Calu3 (cell line): ENCODE measurements around the gene CDK16. TPM values are rescaled to one million over a fixed set of nuclear protein-coding genes. Genes with fewer than 3 reads are reported as not detected.

Experiments
- BruUV-seq: library from RNA; stranded (reverse); fragments of 400-500 nt; replicated peaks from 2 replicates; lab custom pipeline; 2021; lab: Mats Ljungman, UMichigan
- CTCF ChIA-PET: fragments of 300-600 bp; sonication (Branson Sonifier 250); formaldehyde crosslinking; loops from one replicate; lab custom pipeline; 2022; ENCODE audit warnings: antibody characterized with exemption; lab: Charles Lee
- DNase-seq: peaks from one replicate; pipeline ENCODE4 v3.0.0; 2022
- H3K27ac Mint-ChIP-seq: one replicate; pipeline ENCODE4 v1.8.0; 2022; ENCODE audit warnings: mixed read lengths; ENCODE audit not compliant: unreplicated experiment
- H3K27me3 Mint-ChIP-seq: one replicate; pipeline ENCODE4 v1.8.0; 2022; ENCODE audit warnings: mixed read lengths; ENCODE audit not compliant: unreplicated experiment
- H3K36me3 Mint-ChIP-seq: one replicate; pipeline ENCODE4 v1.8.0; 2022; ENCODE audit warnings: mild to moderate bottlenecking, moderate library complexity, mixed read lengths; ENCODE audit not compliant: insufficient read depth, unreplicated experiment
- H3K4me1 Mint-ChIP-seq: one replicate; pipeline ENCODE4 v1.8.0; 2022; ENCODE audit warnings: mild to moderate bottlenecking, low read depth, mixed read lengths; ENCODE audit not compliant: unreplicated experiment
- H3K4me3 Mint-ChIP-seq: one replicate; pipeline ENCODE4 v1.8.0; 2022; ENCODE audit warnings: mild to moderate bottlenecking, low read depth, moderate library complexity, mixed read lengths; ENCODE audit not compliant: unreplicated experiment
- H3K9me3 Mint-ChIP-seq: one replicate; pipeline ENCODE4 v1.8.0; 2022; ENCODE audit warnings: low read depth, mixed read lengths; ENCODE audit not compliant: unreplicated experiment
- CTCF ChIP-seq: fragments of 200-600 bp; IDR thresholded peaks from one replicate; pipeline ENCODE4 v1.8.0; 2022; ENCODE audit warnings: antibody characterized with exemption; ENCODE audit not compliant: unreplicated experiment
- intact Hi-C: fragments of 100-400 bp; cut with micrococcal nuclease; formaldehyde crosslinking; loops from one replicate; pipeline ENCODE4 v1.10.0; 2022; ENCODE audit not compliant: unreplicated experiment
- total RNA-seq: library from RNA; stranded (reverse); gene quantifications from 2 replicates; pipeline ENCODE4 v1.2.3, GENCODE V29; 2022

Gene CDK16
- total RNA-seq, 1 experiment from 2014 or later, result 154 TPM

- Mint-ChIP-seq H3K27me3 (no peaks in the 10 kb centered on the region), H3K4me3 (peak overlapping the region; percentile 31), H3K4me1 (peaks cover 12% of the 10 kb centered on the region), H3K9me3 (peaks cover 4% of the 10 kb centered on the region), H3K36me3 (peaks cover 61% of the 10 kb centered on the region), H3K27ac (peak overlapping the region; percentile 83)
- no peak for TF ChIP-seq CTCF
- CTCF ChIA-PET, result no interaction called here
- intact Hi-C loops, result loop anchor here (5.0 kb wide), 1 partner anchor 67 kb away; no protein-coding TSS in a partner anchor
- DNase-seq, result no peak
- BruUV-seq, result no TSS peak
Observed at GRCh38 chrX:47230136-47230868, 11.8 kb downstream of the CDK16 start.

GRCh38 chrX:47231167-47231566 is 12.7 kb downstream of the CDK16 start:
- intact Hi-C loops, result loop anchor here (5.0 kb wide), 1 partner anchor 66 kb away; no protein-coding TSS in a partner anchor
- H3K27me3 Mint-ChIP-seq, result no peaks in the 10 kb centered on the region
- H3K27ac Mint-ChIP-seq, result peak overlapping the region; percentile 98
- H3K9me3 Mint-ChIP-seq, result peaks cover 4% of the 10 kb centered on the region
- no peak for DNase-seq
- BruUV-seq, result no TSS peak
- H3K36me3 Mint-ChIP-seq, result peaks cover 68% of the 10 kb centered on the region
- peaks cover 18% of the 10 kb centered on the region for H3K4me1 Mint-ChIP-seq
- TF ChIP-seq CTCF, result no peak
- CTCF ChIA-PET, result no interaction called here
- no peak overlapping the region for H3K4me3 Mint-ChIP-seq

- H3K27ac Mint-ChIP-seq, result peak overlapping the region; percentile 98
- BruUV-seq, result no TSS peak
- H3K27me3 Mint-ChIP-seq, result no peaks in the 10 kb centered on the region
- H3K9me3 Mint-ChIP-seq, result peaks cover 4% of the 10 kb centered on the region
- H3K4me1 Mint-ChIP-seq, result peaks cover 18% of the 10 kb centered on the region
- H3K4me3 Mint-ChIP-seq, result peak overlapping the region; percentile 89
- no peak for DNase-seq
- CTCF ChIA-PET, result interaction anchor here (1.7 kb wide), 1 partner anchor 65 kb away, joined by 5 read pairs; no protein-coding TSS in a partner anchor
- TF ChIP-seq CTCF, result no peak
- intact Hi-C loops, result loop anchor here (5.0 kb wide), 1 partner anchor 65 kb away; no protein-coding TSS in a partner anchor
- H3K36me3 Mint-ChIP-seq, result peaks cover 60% of the 10 kb centered on the region
Observed at GRCh38 chrX:47232197-47232802, 13.8 kb downstream of the CDK16 start.

- BruUV-seq, result TSS peak; percentile 83
- H3K36me3 Mint-ChIP-seq, result peaks cover 60% of the 10 kb centered on the region
- intact Hi-C loops, result loop anchor here (5.0 kb wide), 1 partner anchor 64 kb away; no protein-coding TSS in a partner anchor
- peaks cover 4% of the 10 kb centered on the region for H3K9me3 Mint-ChIP-seq
- TF ChIP-seq CTCF, result no peak
- H3K4me3 Mint-ChIP-seq, result peak within 1 kb of the TSS; percentile 89
- peak; percentile 41 for DNase-seq
- H3K27ac Mint-ChIP-seq, result peak within 1 kb of the TSS; percentile 98
- no peaks in the 10 kb centered on the region for H3K27me3 Mint-ChIP-seq
- H3K4me1 Mint-ChIP-seq, result peaks cover 18% of the 10 kb centered on the region
- CTCF ChIA-PET, result interaction anchor here (1.2 to 1.7 kb wide), 3 partner anchors 15 to 79 kb away, joined by 3 to 8 read pairs (median 5); no protein-coding TSS in a partner anchor
Observed at GRCh38 chrX:47232803-47233332, 14.4 kb downstream of the CDK16 start, which contains the start of gene USP11. TSS of gene USP11 (plus strand) at chrX:47233009. CDS start at chrX:47233044, 35 bp downstream.
